Esophagus muscularis mucosa (tissue), 4 donors: Measurements from ENCODE around the gene TTLL1.

Experiments used
- CTCF ChIP-seq, 3 experiments: fragments of 200-600 bp in 2 of 3; fragments of 450-650 bp in 1 of 3; sonication (generic) in 2 of 3; IDR thresholded peaks; one replicate each; pipeline ENCODE4 v1.5.1; 2017 to 2019; ENCODE audit warnings: antibody characterized with exemption in 3 of 3, mild to moderate bottlenecking in 2 of 3, moderate library complexity in 1 of 3
- EP300 ChIP-seq: sonication (generic); formaldehyde crosslinking; IDR thresholded peaks from one replicate; pipeline ENCODE4 v1.6.1; 2017; ENCODE audit warnings: antibody characterized with exemption
- POLR2A ChIP-seq: fragments of 450-650 bp; IDR thresholded peaks from one replicate; pipeline ENCODE4 v1.6.1; 2017; ENCODE audit warnings: antibody characterized with exemption, moderate library complexity, mild to moderate bottlenecking, low read depth
- POLR2AphosphoS5 ChIP-seq, 2 donors: sonication (generic); formaldehyde crosslinking; IDR thresholded peaks; one replicate each; pipeline ENCODE4 v1.6.1; 2017; ENCODE audit warnings: antibody characterized with exemption in 2 of 2

DNA sequence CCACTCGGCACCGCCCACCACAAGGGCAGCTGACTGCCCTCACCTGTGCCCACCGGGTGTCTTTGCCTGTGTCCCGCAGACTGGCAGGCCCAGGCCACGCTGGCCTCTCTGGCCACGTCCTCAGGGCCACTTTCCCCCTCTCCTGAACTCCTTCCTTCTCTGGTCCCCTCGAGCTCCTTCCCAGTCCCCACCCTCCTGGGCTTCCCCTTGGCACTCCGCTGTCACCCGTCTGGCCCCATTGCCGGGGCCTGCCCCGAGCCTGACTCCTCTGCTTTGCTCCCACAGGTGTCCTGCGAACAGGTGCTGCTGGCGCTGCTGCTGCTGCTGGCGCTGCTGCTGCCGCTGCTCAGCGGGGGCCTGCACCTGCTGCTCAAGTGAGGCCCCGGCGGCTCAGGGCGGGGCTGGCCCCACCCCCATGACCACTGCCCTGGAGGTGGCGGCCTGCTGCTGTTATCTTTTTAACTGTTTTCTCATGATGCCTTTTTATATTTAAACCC lies 39.8 kb upstream of the TTLL1 start:
- TF ChIP-seq POLR2A (no peak), POLR2AphosphoS5 (IDR thresholded peaks at IDR 0.05) (no peak), CTCF (IDR thresholded peaks at IDR 0.05) (no peak), EP300 (no peak)
